Measurements from ENCODE around the gene ITPR3.
"Not testable (repeated sequence)": the region's sequence is repeated elsewhere in the genome, so short reads cannot be mapped to it uniquely, and the experiment has no call there.

The ITPR3 gene

GRCh38 chr6:33609528-33609927 is 11.6 kb upstream of the ITPR3 start:
- no peak for DNase-seq
- intact Hi-C loops (cut with DNase I): no loop called here

- intact Hi-C loops (cut with DNase I): no loop called here
- no peak for DNase-seq
Measured at GRCh38 chr6:33610067-33610466, 11.1 kb upstream of the ITPR3 start.

GRCh38 chr6:33610779-33611732 is 10.1 kb upstream of the ITPR3 start:
- intact Hi-C loops (cut with DNase I): no loop called here
- DNase-seq: peak; percentile 44 to 96 (median 69)

- intact Hi-C loops (cut with DNase I): no loop called here
- no peak for DNase-seq
Measured at GRCh38 chr6:33613146-33613794, 7.9 kb upstream of the ITPR3 start.

GRCh38 chr6:33613795-33614168 is 7.3 kb upstream of the ITPR3 start:
- intact Hi-C loops (cut with DNase I): no loop called here

GRCh38 chr6:33616113-33616512 is 5.0 kb upstream of the ITPR3 start:
- DNase-seq: no peak
- intact Hi-C loops (cut with DNase I): no loop called here

More at GRCh38 chr6:33613795-33614168, 7.3 kb upstream of the ITPR3 start:
- no peak for DNase-seq

GRCh38 chr6:33616913-33617312 is 4.2 kb upstream of the ITPR3 start:
- intact Hi-C loops (cut with DNase I): no loop called here
- DNase-seq: no peak

- no peak for DNase-seq
Measured at GRCh38 chr6:33619166-33619840, 1.8 kb upstream of the ITPR3 start.

GRCh38 chr6:33620158-33620855 is 815 bp upstream of the ITPR3 start:
- no peak for DNase-seq

More at GRCh38 chr6:33619166-33619840, 1.8 kb upstream of the ITPR3 start:
- intact Hi-C loops (cut with DNase I): no loop called here

GRCh38 chr6:33621711-33622388 is 728 bp downstream of the ITPR3 start:
- DNase-seq: no peak
- intact Hi-C loops (cut with DNase I): no loop called here

More at GRCh38 chr6:33620158-33620855, 815 bp upstream of the ITPR3 start:
- intact Hi-C loops (cut with DNase I): no loop called here

GRCh38 chr6:33622456-33623431 is 1.6 kb downstream of the ITPR3 start:
- intact Hi-C loops (cut with DNase I): no loop called here
- peak in 1 of 10 donors; percentile 63 for DNase-seq

GRCh38 chr6:33623895-33624381 is 2.8 kb downstream of the ITPR3 start:
- intact Hi-C loops (cut with DNase I): no loop called here
- no peak for DNase-seq

GRCh38 chr6:33624856-33625255 is 3.7 kb downstream of the ITPR3 start:
- intact Hi-C loops (cut with DNase I): no loop called here
- peak in 1 of 10 donors; percentile 2 for DNase-seq

GRCh38 chr6:33627876-33628275 is 6.8 kb downstream of the ITPR3 start:
- intact Hi-C loops (cut with DNase I): no loop called here
- peak in 1 of 10 donors; percentile 59 for DNase-seq

GRCh38 chr6:33628401-33628964 is 7.4 kb downstream of the ITPR3 start:
- intact Hi-C loops (cut with DNase I): no loop called here
- DNase-seq: no peak

GRCh38 chr6:33630014-33630413 is 8.9 kb downstream of the ITPR3 start:
- DNase-seq: no peak
- intact Hi-C loops (cut with DNase I): no loop called here

- intact Hi-C loops (cut with DNase I); DNase-seq: not testable (repeated sequence)
Measured at GRCh38 chr6:33631521-33631920, 10.4 kb downstream of the ITPR3 start.

- intact Hi-C loops (cut with DNase I): loop anchor here (2.0 kb wide), 1 partner anchor 41 kb away; no protein-coding TSS in a partner anchor
- no peak for DNase-seq
Measured at GRCh38 chr6:33631971-33632557, 10.9 kb downstream of the ITPR3 start.
